ES-I3 (cell line): ENCODE data around the gene ETFDH.
"Not testable (repeated sequence)": the region's sequence is repeated elsewhere in the genome, so short reads cannot be mapped to it uniquely, and the experiment has no call there.

Source experiments
- H3K36me3 ChIP-seq: 2 replicates; pipeline ENCODE4 v1.6.1; 2013; ENCODE audit warnings: mild to moderate bottlenecking, low read length, control low read depth, moderate library complexity; ENCODE audit not compliant: insufficient read depth
- H3K4me1 ChIP-seq: 2 replicates; pipeline ENCODE4 v1.6.1; 2013; ENCODE audit warnings: mild to moderate bottlenecking, control low read depth, low read length; ENCODE audit not compliant: insufficient read depth
- H3K9ac ChIP-seq: 2 replicates; pipeline ENCODE4 v1.6.1; 2013; ENCODE audit warnings: low read depth, mild to moderate bottlenecking, low read length, moderate library complexity
- H3K9me3 ChIP-seq: 2 replicates; pipeline ENCODE4 v1.6.1; 2013; ENCODE audit warnings: mild to moderate bottlenecking, low read length, moderate library complexity; ENCODE audit not compliant: control insufficient read depth, insufficient read depth

ETFDH gene

DNA sequence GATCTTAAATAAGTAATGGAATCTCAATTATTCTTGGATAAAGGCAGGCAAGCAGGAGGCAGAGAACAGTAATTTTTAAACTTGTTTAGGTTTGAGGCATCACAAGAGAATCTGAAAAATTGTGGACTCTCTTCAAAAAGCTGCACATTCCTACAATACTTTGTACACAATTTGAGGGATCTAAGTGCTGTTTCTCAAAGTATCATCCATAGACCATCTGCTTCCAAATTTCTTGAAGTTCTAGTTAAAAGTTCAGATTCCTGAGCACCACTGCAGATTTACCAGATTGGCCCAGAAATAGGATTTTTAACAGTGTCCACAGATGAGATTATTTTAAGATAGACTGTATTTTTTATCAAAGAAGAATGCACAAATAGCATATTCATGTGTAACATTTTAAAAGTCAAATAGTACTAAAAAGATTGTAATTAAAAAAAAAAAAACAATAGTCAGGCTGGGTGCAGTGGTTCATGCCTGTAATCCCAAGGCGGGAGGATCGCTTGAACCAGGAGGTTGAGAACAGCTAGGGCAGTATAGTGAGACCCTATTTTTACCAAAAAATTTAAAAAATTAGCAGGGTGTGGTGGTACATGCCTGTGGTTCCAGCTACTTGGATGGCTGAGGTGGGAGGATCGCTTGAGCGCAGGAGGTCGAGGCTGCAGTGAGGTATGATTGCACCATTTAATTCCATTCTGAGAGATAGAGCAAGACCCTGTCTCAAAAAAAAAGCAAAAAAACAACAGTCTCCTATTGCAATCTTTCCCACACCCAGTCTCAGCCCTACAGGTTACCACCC is 82.5 kb downstream of the ETFDH start:
- Histone ChIP-seq H3K9me3 (no peaks in the 10 kb centered on the region), H3K36me3 (no peaks in the 10 kb centered on the region), H3K9ac (no peak overlapping the region), H3K4me1 (no peaks in the 10 kb centered on the region)

GRCh38 chr4:158755819-158756218 is 83.7 kb downstream of the ETFDH start:
- not testable (repeated sequence) for H3K9me3 ChIP-seq, H3K36me3 ChIP-seq, H3K4me1 ChIP-seq, H3K9ac ChIP-seq

DNA sequence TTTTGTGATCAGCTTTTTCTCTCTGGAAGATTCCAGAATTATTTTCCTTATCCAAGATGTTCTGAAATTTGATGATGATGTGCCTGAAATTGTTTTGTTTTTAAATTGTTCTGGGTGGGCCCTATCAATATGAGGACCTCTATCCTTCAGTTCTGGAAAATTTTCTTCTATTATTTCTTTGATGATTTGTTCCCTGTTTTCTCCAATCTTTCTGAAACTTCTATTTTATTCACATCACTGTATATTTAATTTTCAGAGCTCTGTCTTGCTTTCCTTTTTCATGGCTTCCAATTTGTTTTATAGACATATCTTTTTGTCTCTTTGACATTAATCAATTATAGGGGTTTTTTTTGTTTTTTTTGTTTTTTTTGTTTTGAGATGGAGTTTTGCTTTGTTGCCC is 84.5 kb downstream of the ETFDH start:
- Histone ChIP-seq H3K9me3 (no peaks in the 10 kb centered on the region), H3K4me1 (no peaks in the 10 kb centered on the region), H3K36me3 (no peaks in the 10 kb centered on the region), H3K9ac (no peak overlapping the region)

- Histone ChIP-seq H3K4me1 (no peaks in the 10 kb centered on the region), H3K36me3 (no peaks in the 10 kb centered on the region), H3K9ac (no peak overlapping the region), H3K9me3 (no peaks in the 10 kb centered on the region)
These were observed 86.0 kb downstream of the ETFDH start for GRCh38 chr4:158758142-158758541.

DNA sequence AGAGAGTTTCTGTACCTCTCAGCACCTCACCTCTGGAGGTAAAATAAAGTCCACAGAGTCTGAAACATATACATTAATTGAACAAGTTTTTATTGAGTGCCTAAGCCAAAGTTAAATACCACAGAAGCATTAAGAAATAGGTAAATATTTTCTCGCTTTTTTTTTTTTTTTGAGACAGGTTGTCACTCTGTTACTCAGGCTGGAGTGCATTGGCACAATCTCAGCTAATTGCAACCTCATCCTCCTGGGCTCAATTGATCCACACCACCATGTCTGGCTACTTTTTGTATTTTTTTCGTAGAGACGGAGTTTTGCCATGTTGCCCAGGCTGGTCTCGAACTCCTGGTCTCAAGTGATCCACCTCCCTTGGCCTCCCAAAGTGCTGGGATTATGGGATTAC is 86.6 kb downstream of the ETFDH start:
- H3K4me1 ChIP-seq: no peaks in the 10 kb centered on the region
- H3K9ac ChIP-seq: no peak overlapping the region
- H3K9me3 ChIP-seq: no peaks in the 10 kb centered on the region
- no peaks in the 10 kb centered on the region for H3K36me3 ChIP-seq
